Measurements from ENCODE around the gene TGFBR3.
"Not testable (repeated sequence)": the region's sequence is repeated elsewhere in the genome, so short reads cannot be mapped to it uniquely, and the experiment has no call there.

- not testable (repeated sequence) for TF ChIP-seq POLR2AphosphoS5 (IDR thresholded peaks at IDR 0.05)
- TF ChIP-seq, protein P1, sequence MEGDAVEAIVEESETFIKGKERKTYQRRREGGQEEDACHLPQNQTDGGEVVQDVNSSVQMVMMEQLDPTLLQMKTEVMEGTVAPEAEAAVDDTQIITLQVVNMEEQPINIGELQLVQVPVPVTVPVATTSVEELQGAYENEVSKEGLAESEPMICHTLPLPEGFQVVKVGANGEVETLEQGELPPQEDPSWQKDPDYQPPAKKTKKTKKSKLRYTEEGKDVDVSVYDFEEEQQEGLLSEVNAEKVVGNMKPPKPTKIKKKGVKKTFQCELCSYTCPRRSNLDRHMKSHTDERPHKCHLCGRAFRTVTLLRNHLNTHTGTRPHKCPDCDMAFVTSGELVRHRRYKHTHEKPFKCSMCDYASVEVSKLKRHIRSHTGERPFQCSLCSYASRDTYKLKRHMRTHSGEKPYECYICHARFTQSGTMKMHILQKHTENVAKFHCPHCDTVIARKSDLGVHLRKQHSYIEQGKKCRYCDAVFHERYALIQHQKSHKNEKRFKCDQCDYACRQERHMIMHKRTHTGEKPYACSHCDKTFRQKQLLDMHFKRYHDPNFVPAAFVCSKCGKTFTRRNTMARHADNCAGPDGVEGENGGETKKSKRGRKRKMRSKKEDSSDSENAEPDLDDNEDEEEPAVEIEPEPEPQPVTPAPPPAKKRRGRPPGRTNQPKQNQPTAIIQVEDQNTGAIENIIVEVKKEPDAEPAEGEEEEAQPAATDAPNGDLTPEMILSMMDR (IDR thresholded peaks at IDR 0.05), result not testable (repeated sequence)
These were observed 219.3 kb downstream of the TGFBR3 start for GRCh38 chr1:91666651-91667050.

Measured in stomach (tissue), 4 donors.